H1 (cell line): Measurements from ENCODE around the gene TTC13. TPM values are rescaled to one million over a fixed set of nuclear protein-coding genes. Genes with fewer than 3 reads are reported as not detected.

Source experiments
- CTCF ChIA-PET: fragments of 300-600 bp; sonication (Branson Sonifier 250); formaldehyde crosslinking; loops from one replicate; lab custom pipeline; 2021; ENCODE audit not compliant: partially characterized antibody; lab: Charles Lee
- POLR2A ChIA-PET: fragments of 300-600 bp; sonication (Branson Sonifier 250); formaldehyde crosslinking; loops from one replicate; lab custom pipeline; 2021; ENCODE audit warnings: inconsistent platforms; ENCODE audit not compliant: partially characterized antibody; lab: Charles Lee
- DNase-seq, 2 experiments: peaks; one replicate each; pipeline versions ENCODE4 v3.0.0 to v3.0.0-alpha.2; 2010 to 2022; ENCODE audit warnings: low spot score in 2 of 2, low read depth in 1 of 2, mixed read lengths in 1 of 2
- FAIRE-seq: peaks from 2 replicates; lab custom pipeline; 2011; peaks lifted over from hg19 to GRCh38; lab: Jason Lieb, UNC
- H2AFZ ChIP-seq: 2 replicates; pipeline ENCODE4 v1.8.1; 2012; ENCODE audit warnings: low read length, inconsistent platforms
- H2AK5ac ChIP-seq: 2 replicates; pipeline ENCODE4 v1.6.1; 2013; ENCODE audit warnings: low read depth, low read length
- H2BK120ac ChIP-seq: replicated peaks from 2 replicates; pipeline ENCODE3; 2013; ENCODE audit warnings: low read depth, low read length, inconsistent platforms
- H2BK12ac ChIP-seq: 2 replicates; pipeline ENCODE4 v1.6.1; 2013; ENCODE audit warnings: low read depth, low read length
- H2BK15ac ChIP-seq: 2 replicates; pipeline ENCODE4 v1.6.1; 2013; ENCODE audit warnings: low read length
- H2BK20ac ChIP-seq: 2 replicates; pipeline ENCODE4 v1.6.1; 2013; ENCODE audit warnings: low read length
- H2BK5ac ChIP-seq: 2 replicates; pipeline ENCODE4 v1.6.1; 2013; ENCODE audit warnings: low read depth, low read length
- H3K14ac ChIP-seq: 2 replicates; pipeline ENCODE4 v1.6.1; 2013; ENCODE audit warnings: inconsistent platforms; ENCODE audit not compliant: insufficient read length
- H3K18ac ChIP-seq: 2 replicates; pipeline ENCODE4 v1.6.1; 2013; ENCODE audit warnings: low read length; ENCODE audit errors: extremely low read depth
- H3K23ac ChIP-seq: 2 replicates; pipeline ENCODE4 v1.6.1; 2013; ENCODE audit warnings: inconsistent platforms; ENCODE audit not compliant: insufficient read length
- H3K23me2 ChIP-seq: 2 replicates; pipeline ENCODE4 v1.6.1; 2013; ENCODE audit warnings: low read depth, low read length
- H3K27ac ChIP-seq: 2 replicates; pipeline ENCODE4 v1.6.1; 2011; ENCODE audit warnings: low read depth, low read length, inconsistent platforms
- H3K27me3 ChIP-seq, 4 experiments: replicated peaks in 1 of 4; 1 replicate in 1 of 4; 2 replicates in 3 of 4; pipeline versions ENCODE4 v1.6.1 to v1.8.1; 2011 to 2013; ENCODE audit warnings: low read length in 3 of 4, mild to moderate bottlenecking in 3 of 4, inconsistent platforms in 2 of 4, mixed read lengths in 2 of 4, moderate library complexity in 1 of 4; ENCODE audit not compliant: control insufficient read depth in 3 of 4, insufficient read depth in 3 of 4; ENCODE audit errors: extremely low read depth in 1 of 4
- H3K36me3 ChIP-seq, 4 experiments: 2 replicates each; pipeline versions ENCODE4 v1.6.1 to v1.8.1; 2011 to 2013; ENCODE audit warnings: mild to moderate bottlenecking in 4 of 4, low read length in 3 of 4, moderate library complexity in 2 of 4, control low read depth in 1 of 4, inconsistent platforms in 1 of 4; ENCODE audit not compliant: insufficient read depth in 4 of 4, control insufficient read depth in 2 of 4
- H3K4ac ChIP-seq: replicated peaks from 2 replicates; pipeline ENCODE3; 2013; ENCODE audit warnings: low read length, low read depth, mixed read lengths, inconsistent platforms; ENCODE audit not compliant: insufficient read length
- H3K4me1 ChIP-seq, 4 experiments: replicated peaks in 1 of 4; 1 replicate in 1 of 4; 2 replicates in 3 of 4; pipeline versions ENCODE4 v1.6.1 to v1.8.1; 2011 to 2013; ENCODE audit warnings: low read length in 3 of 4, inconsistent platforms in 2 of 4, mixed read lengths in 1 of 4; ENCODE audit not compliant: insufficient read depth in 4 of 4, control insufficient read depth in 3 of 4
- H3K4me2 ChIP-seq, 2 experiments: 2 replicates each; pipeline versions ENCODE4 v1.6.1 to v1.8.1; 2011 to 2013; ENCODE audit warnings: low read depth in 2 of 2, low read length in 2 of 2, control low read depth in 1 of 2, inconsistent platforms in 1 of 2, mild to moderate bottlenecking in 1 of 2; ENCODE audit not compliant: insufficient read depth in 1 of 2
- H3K4me3 ChIP-seq, 4 experiments: fragments of 200-600, 300-600 bp in 1 of 4; sonication (generic), shearing (Covaris generic), sonication (Bioruptor Twin) in 1 of 4; 2 replicates each; pipeline versions ENCODE4 v1.5.1 to v1.8.1; 2011 to 2016; ENCODE audit warnings: low read length in 4 of 4, low read depth in 3 of 4, control low read depth in 2 of 4, inconsistent platforms in 2 of 4, mild to moderate bottlenecking in 2 of 4, mixed read lengths in 1 of 4, moderate library complexity in 1 of 4; ENCODE audit not compliant: insufficient read depth in 2 of 4; ENCODE audit errors: extremely low read depth in 1 of 4
- H3K56ac ChIP-seq: replicated peaks from 2 replicates; pipeline ENCODE3; 2013; ENCODE audit warnings: low read depth, mild to moderate bottlenecking, mixed read lengths, low read length, inconsistent platforms; ENCODE audit not compliant: insufficient read length
- H3K79me1 ChIP-seq: 2 replicates; pipeline ENCODE4 v1.6.1; 2013; ENCODE audit warnings: low read depth, low read length, control low read depth
- H3K79me2 ChIP-seq, 2 experiments: 2 replicates each; pipeline versions ENCODE4 v1.6.1 to v1.8.1; 2012 to 2013; ENCODE audit warnings: low read length in 2 of 2, mild to moderate bottlenecking in 2 of 2, inconsistent platforms in 1 of 2; ENCODE audit not compliant: insufficient read depth in 2 of 2, control insufficient read depth in 1 of 2
- H3K9ac ChIP-seq, 4 experiments: replicated peaks in 1 of 4; 1 replicate in 1 of 4; 2 replicates in 3 of 4; pipeline versions ENCODE4 v1.6.1 to v1.8.1; 2011 to 2013; ENCODE audit warnings: low read depth in 3 of 4, low read length in 3 of 4, control low read depth in 2 of 4, mild to moderate bottlenecking in 2 of 4, moderate library complexity in 2 of 4, inconsistent platforms in 1 of 4; ENCODE audit errors: extremely low read depth in 1 of 4
- H3K9me3 ChIP-seq, 2 experiments: 2 replicates each; pipeline versions ENCODE4 v1.6.1 to v1.8.1; 2012 to 2013; ENCODE audit warnings: mild to moderate bottlenecking in 2 of 2, moderate library complexity in 2 of 2, control low read depth in 1 of 2, inconsistent platforms in 1 of 2, low read depth in 1 of 2, low read length in 1 of 2, mixed read lengths in 1 of 2; ENCODE audit not compliant: insufficient read depth in 2 of 2
- H4K20me1 ChIP-seq, 2 experiments: replicated peaks in 1 of 2; 2 replicates each; pipeline versions ENCODE3 to v1.8.1; 2011 to 2013; ENCODE audit warnings: inconsistent platforms in 2 of 2, low read length in 2 of 2, mild to moderate bottlenecking in 1 of 2; ENCODE audit not compliant: insufficient read depth in 2 of 2, control insufficient read depth in 1 of 2
- H4K5ac ChIP-seq: 2 replicates; pipeline ENCODE4 v1.6.1; 2013; ENCODE audit warnings: low read length, low read depth, mixed read lengths, inconsistent platforms; ENCODE audit not compliant: insufficient read length
- H4K8ac ChIP-seq: 2 replicates; pipeline ENCODE4 v1.8.0; 2013; ENCODE audit warnings: mild to moderate bottlenecking, moderate library complexity, low read length, inconsistent platforms; ENCODE audit not compliant: insufficient read depth; ENCODE audit errors: extremely low read depth
- H4K91ac ChIP-seq: replicated peaks from 2 replicates; pipeline ENCODE3; 2013; ENCODE audit warnings: low read length, mixed read lengths, inconsistent platforms; ENCODE audit not compliant: insufficient read length
- BRCA1 ChIP-seq: IDR thresholded peaks from 2 replicates; pipeline ENCODE4 v1.6.1; 2012; ENCODE audit warnings: low read depth, low read length, improper control_type of control experiment
- CBX5 ChIP-seq: fragments of 300-800, 300-1000 bp; sonication (generic); IDR thresholded peaks from 2 replicates; pipeline ENCODE4 v1.7.1; 2016; ENCODE audit warnings: antibody characterized with exemption, low read length, low read depth
- CBX8 ChIP-seq: fragments of 300-800, 300-1000 bp; sonication (generic); IDR thresholded peaks from 2 replicates; pipeline ENCODE4 v1.7.1; 2016; ENCODE audit warnings: low read depth, low read length, borderline replicate concordance
- CHD1 ChIP-seq: IDR thresholded peaks from 2 replicates; pipeline ENCODE4 v1.6.1; 2012; ENCODE audit warnings: low read depth, low read length, improper control_type of control experiment
- CTBP2 ChIP-seq: IDR thresholded peaks from 2 replicates; pipeline ENCODE4 v1.7.0; 2011; ENCODE audit warnings: borderline replicate concordance, mild to moderate bottlenecking, moderate library complexity, mixed read lengths, low read length; ENCODE audit not compliant: insufficient read depth, insufficient read length
- HDAC2 ChIP-seq, 2 experiments: fragments of 300-600 bp in 1 of 2; sonication (generic) in 1 of 2; IDR thresholded peaks; 2 replicates each; pipeline ENCODE4 v1.6.1; 2011 to 2012; ENCODE audit warnings: low read depth in 2 of 2, low read length in 2 of 2, mild to moderate bottlenecking in 2 of 2, moderate library complexity in 2 of 2, borderline replicate concordance in 1 of 2, inconsistent platforms in 1 of 2
- SAP30 ChIP-seq: fragments of 300-600 bp; sonication (generic); IDR thresholded peaks from 2 replicates; pipeline ENCODE4 v1.7.1; 2012; ENCODE audit warnings: low read length, moderate library complexity, mild to moderate bottlenecking, inconsistent platforms; ENCODE audit not compliant: insufficient read depth, insufficient replicate concordance
- SP4 ChIP-seq: IDR thresholded peaks from 2 replicates; pipeline ENCODE4 v1.6.1; 2012; ENCODE audit warnings: low read length, inconsistent platforms
- SUZ12 ChIP-seq: fragments of 200-600 bp; sonication (generic); IDR thresholded peaks from 2 replicates; pipeline ENCODE4 v1.6.1; 2012; ENCODE audit warnings: mild to moderate bottlenecking, inconsistent platforms, low read length, moderate library complexity, mixed read lengths
- USF2 ChIP-seq: IDR thresholded peaks from 2 replicates; pipeline ENCODE4 v1.6.1; 2011; ENCODE audit warnings: low read length, improper control_type of control experiment
- WGBS, 2 experiments: shearing (Covaris generic) in 1 of 2; methylation state at CpG; one replicate each; pipeline versions ENCODE4 v1.1.6 to v1.1.7; 2013 to 2015; ENCODE audit warnings: low lambda C conversion rate in 2 of 2, mixed read lengths in 2 of 2, inconsistent platforms in 1 of 2, low coverage in 1 of 2, missing lambda C conversion rate in 1 of 2; ENCODE audit not compliant: insufficient replicate concordance in 2 of 2, insufficient coverage in 1 of 2, insufficient read length in 1 of 2; ENCODE audit errors: extremely low coverage in 1 of 2, missing lambda C conversion rate in 1 of 2; 5-methylcytosine and 5-hydroxymethylcytosine counted together
- polyA plus RNA-seq, 7 experiments: library from polyadenylated mRNA; depleted of rRNA in 3 of 7; stranded (reverse) in 5 of 7; unstranded in 2 of 7; fragments of >200 nt in 5 of 7; fragments of 200-250 nt in 2 of 7; gene quantifications; 1 replicate in 5 of 7; 2 replicates in 1 of 7; 4 replicates in 1 of 7; pipeline versions ENCODE4 v1.2.1 to v1.2.3, GENCODE V29; 2011 to 2013; ENCODE audit warnings: missing spikeins in 2 of 7, mixed read lengths in 2 of 7
- total RNA-seq: library from RNA; stranded (reverse); fragmentation: NEBNext Ultra II Directional; extraction: Animal tissue kit (Norgen Biotek cat#: 25700); gene quantifications from 2 replicates; pipeline ENCODE4 v1.2.1, GENCODE V29; 2021
- TF ChIP-seq, protein P1 (sequence below): IDR thresholded peaks from 2 replicates; pipeline ENCODE4 v1.6.1; 2012; ENCODE audit warnings: low read length, inconsistent platforms

The TTC13 gene
- total and polyA plus RNA-seq, 2 of the 8 experiments (the other 6 are each of a cell fraction or from before 2014, with no cell fraction given) = 3.1 to 7.1 TPM

- Histone ChIP-seq H3K79me1 (no peaks in the 10 kb centered on the region), H4K20me1 (no peaks in the 10 kb centered on the region), H2BK20ac (no peak overlapping the region), H3K18ac (no peak overlapping the region), H3K23me2 (no peaks in the 10 kb centered on the region), H3K4ac (no peak overlapping the region), H3K56ac (no peak overlapping the region), H3K27me3 (no peaks in the 10 kb centered on the region), H3K4me1 (no peaks in the 10 kb centered on the region), H2AK5ac (no peak overlapping the region), H3K9me3 (no peaks in the 10 kb centered on the region), H2BK15ac (no peak overlapping the region), H3K79me2 (no peaks in the 10 kb centered on the region), H3K4me3 (no peak overlapping the region), H3K4me2 (no peak overlapping the region), H2BK12ac (no peak overlapping the region), H3K23ac (no peak overlapping the region), H3K14ac (no peak overlapping the region), H4K8ac (no peak overlapping the region), H4K5ac (no peak overlapping the region), H2AFZ (no peak overlapping the region), H3K9ac (no peak overlapping the region), H2BK120ac (no peak overlapping the region), H3K36me3 (peaks cover 0 to 5% (median 3%) of the 10 kb centered on the region in 4 experiments; a peak in 3 of 8 replicates), H4K91ac (no peak overlapping the region), H2BK5ac (no peak overlapping the region), H3K27ac (no peak overlapping the region)
- ChIA-PET CTCF (interaction anchor here (0.6 to 2.0 kb wide), 5 partner anchors 8 to 286 kb away, joined by 3 to 6 read pairs (median 4); no protein-coding TSS in a partner anchor), POLR2A (no interaction called here)
- FAIRE-seq (no peak), DNase-seq (no peak)
- WGBS, 2 experiments = 87% methylated on average over 5 of the region's 5 CpGs; no CpG with 5 or more reads in 1 of the 2 experiments
- TF ChIP-seq CTBP2 = no peak
- TF ChIP-seq SAP30 = no peak
- TF ChIP-seq CBX5 = no peak
- no peak for TF ChIP-seq USF2
- TF ChIP-seq SUZ12 = no peak
- no peak for TF ChIP-seq HDAC2 (IDR thresholded peaks at IDR 0.05; ENCODE audit: borderline replicate concordance in 1 of 2, low read depth in 2 of 2, low read length in 2 of 2)
- TF ChIP-seq, protein P1, sequence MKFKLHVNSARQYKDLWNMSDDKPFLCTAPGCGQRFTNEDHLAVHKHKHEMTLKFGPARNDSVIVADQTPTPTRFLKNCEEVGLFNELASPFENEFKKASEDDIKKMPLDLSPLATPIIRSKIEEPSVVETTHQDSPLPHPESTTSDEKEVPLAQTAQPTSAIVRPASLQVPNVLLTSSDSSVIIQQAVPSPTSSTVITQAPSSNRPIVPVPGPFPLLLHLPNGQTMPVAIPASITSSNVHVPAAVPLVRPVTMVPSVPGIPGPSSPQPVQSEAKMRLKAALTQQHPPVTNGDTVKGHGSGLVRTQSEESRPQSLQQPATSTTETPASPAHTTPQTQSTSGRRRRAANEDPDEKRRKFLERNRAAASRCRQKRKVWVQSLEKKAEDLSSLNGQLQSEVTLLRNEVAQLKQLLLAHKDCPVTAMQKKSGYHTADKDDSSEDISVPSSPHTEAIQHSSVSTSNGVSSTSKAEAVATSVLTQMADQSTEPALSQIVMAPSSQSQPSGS = no peak
- TF ChIP-seq BRCA1 = no peak
- no peak for TF ChIP-seq CHD1
- TF ChIP-seq CBX8 = no peak
- TF ChIP-seq SP4 = no peak
These were observed 52.5 kb downstream of the TTC13 start for GRCh38 chr1:230926182-230926581.
